ENCODE measurements around the gene GMPR2.

DNA sequence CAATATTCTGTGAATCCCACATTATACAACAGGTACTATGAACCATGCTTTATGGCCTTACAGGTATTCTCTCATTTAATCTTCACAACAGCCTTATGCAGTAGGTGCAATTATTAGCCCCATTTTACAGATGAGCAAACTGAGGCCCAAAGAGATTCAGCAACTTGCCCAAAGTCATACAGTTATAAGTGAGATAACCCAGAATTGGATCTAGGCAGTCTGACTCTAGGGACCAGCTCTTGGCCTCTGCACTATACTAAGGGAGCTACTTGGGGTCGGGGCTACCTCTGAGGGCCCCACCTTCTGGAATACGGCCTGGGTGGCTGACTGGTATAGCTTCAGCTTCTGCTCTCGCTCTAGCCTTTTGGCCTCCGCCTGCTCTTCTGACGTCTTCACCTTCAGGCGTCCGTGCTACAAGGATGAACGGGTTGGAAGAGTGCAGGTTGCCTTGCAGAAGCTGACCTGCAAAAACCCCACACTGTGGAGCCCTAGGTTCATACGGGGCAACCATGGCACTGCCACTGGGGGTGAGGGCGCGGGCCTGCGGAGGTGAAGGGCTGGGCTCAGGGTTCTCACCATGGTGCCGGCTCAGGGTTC is 37.9 kb downstream of the GMPR2 start:
- TF ChIP-seq, protein P1, sequence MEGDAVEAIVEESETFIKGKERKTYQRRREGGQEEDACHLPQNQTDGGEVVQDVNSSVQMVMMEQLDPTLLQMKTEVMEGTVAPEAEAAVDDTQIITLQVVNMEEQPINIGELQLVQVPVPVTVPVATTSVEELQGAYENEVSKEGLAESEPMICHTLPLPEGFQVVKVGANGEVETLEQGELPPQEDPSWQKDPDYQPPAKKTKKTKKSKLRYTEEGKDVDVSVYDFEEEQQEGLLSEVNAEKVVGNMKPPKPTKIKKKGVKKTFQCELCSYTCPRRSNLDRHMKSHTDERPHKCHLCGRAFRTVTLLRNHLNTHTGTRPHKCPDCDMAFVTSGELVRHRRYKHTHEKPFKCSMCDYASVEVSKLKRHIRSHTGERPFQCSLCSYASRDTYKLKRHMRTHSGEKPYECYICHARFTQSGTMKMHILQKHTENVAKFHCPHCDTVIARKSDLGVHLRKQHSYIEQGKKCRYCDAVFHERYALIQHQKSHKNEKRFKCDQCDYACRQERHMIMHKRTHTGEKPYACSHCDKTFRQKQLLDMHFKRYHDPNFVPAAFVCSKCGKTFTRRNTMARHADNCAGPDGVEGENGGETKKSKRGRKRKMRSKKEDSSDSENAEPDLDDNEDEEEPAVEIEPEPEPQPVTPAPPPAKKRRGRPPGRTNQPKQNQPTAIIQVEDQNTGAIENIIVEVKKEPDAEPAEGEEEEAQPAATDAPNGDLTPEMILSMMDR (IDR thresholded peaks at IDR 0.05): no peak
- TF ChIP-seq EZH2 (IDR thresholded peaks at IDR 0.05) (no peak), EZH2phosphoT487 (IDR thresholded peaks at IDR 0.05) (no peak)
